GM18861 (cell line): ENCODE results near the gene MT1H.

Experiments used
- ATAC-seq: cut with Tn5 transposase; IDR thresholded peaks from one replicate; pipeline ENCODE4 v1.9.1; 2021; ENCODE audit not compliant: unreplicated experiment

MT1H gene

GRCh38 chr16:56636616-56637413 lies 32.8 kb upstream of the MT1H start:
- no peak for ATAC-seq

- no peak for ATAC-seq
Measured at GRCh38 chr16:56637814-56638750, 31.5 kb upstream of the MT1H start, which contains the start of gene MT1A. Gene MT1A (plus strand): TSS chr16:56638666. CDS start chr16:56638739, 73 bp downstream.

GRCh38 chr16:56639045-56639444 lies 30.6 kb upstream of the MT1H start:
- ATAC-seq = no peak

GRCh38 chr16:56640076-56640475 lies 29.5 kb upstream of the MT1H start:
- no peak for ATAC-seq

GRCh38 chr16:56641166-56641565 lies 28.4 kb upstream of the MT1H start:
- ATAC-seq = no peak

- peak; percentile 63 for ATAC-seq
Measured at GRCh38 chr16:56643080-56643778, 26.4 kb upstream of the MT1H start.

GRCh38 chr16:56643833-56644232 lies 25.8 kb upstream of the MT1H start:
- no peak for ATAC-seq

- ATAC-seq = no peak
Measured at GRCh38 chr16:56645311-56645710, 24.3 kb upstream of the MT1H start.

GRCh38 chr16:56645838-56646237 lies 23.8 kb upstream of the MT1H start:
- ATAC-seq = no peak

GRCh38 chr16:56647641-56648431 lies 21.8 kb upstream of the MT1H start:
- no peak for ATAC-seq

GRCh38 chr16:56649271-56649670 lies 20.3 kb upstream of the MT1H start:
- no peak for ATAC-seq

GRCh38 chr16:56649820-56650219 lies 19.8 kb upstream of the MT1H start:
- ATAC-seq = no peak

- no peak for ATAC-seq
Measured at GRCh38 chr16:56651586-56651985, 18.0 kb upstream of the MT1H start, which contains the start of gene MT1B. Gene MT1B (plus strand): TSS chr16:56651886. CDS start chr16:56651954, 68 bp downstream.

GRCh38 chr16:56652600-56652999 lies 17.0 kb upstream of the MT1H start:
- ATAC-seq = no peak

GRCh38 chr16:56653218-56653617 lies 16.4 kb upstream of the MT1H start:
- no peak for ATAC-seq

GRCh38 chr16:56657555-56658326 lies 11.9 kb upstream of the MT1H start, which contains the start of gene MT1F:
Gene MT1F (plus strand): TSS chr16:56657959. CDS start chr16:56658059, 100 bp downstream.
- ATAC-seq = no peak

- no peak for ATAC-seq
Measured at GRCh38 chr16:56658327-56658875, 11.2 kb upstream of the MT1H start.

- ATAC-seq = no peak
Measured at GRCh38 chr16:56662357-56663354, 7.0 kb upstream of the MT1H start.
